ENCODE results near the gene IGSF9. TPM values are rescaled to one million over a fixed set of nuclear protein-coding genes. Genes with fewer than 3 reads are reported as not detected.
A peak's percentile ranks its signal among the peaks of the same experiment; 100 is the strongest.

Gene IGSF9
- total and polyA plus RNA-seq, 2 of the 13 experiments (the other 11 are each of a cell fraction or from before 2014, with no cell fraction given), result 0.03 TPM; not detected in 1

DNA sequence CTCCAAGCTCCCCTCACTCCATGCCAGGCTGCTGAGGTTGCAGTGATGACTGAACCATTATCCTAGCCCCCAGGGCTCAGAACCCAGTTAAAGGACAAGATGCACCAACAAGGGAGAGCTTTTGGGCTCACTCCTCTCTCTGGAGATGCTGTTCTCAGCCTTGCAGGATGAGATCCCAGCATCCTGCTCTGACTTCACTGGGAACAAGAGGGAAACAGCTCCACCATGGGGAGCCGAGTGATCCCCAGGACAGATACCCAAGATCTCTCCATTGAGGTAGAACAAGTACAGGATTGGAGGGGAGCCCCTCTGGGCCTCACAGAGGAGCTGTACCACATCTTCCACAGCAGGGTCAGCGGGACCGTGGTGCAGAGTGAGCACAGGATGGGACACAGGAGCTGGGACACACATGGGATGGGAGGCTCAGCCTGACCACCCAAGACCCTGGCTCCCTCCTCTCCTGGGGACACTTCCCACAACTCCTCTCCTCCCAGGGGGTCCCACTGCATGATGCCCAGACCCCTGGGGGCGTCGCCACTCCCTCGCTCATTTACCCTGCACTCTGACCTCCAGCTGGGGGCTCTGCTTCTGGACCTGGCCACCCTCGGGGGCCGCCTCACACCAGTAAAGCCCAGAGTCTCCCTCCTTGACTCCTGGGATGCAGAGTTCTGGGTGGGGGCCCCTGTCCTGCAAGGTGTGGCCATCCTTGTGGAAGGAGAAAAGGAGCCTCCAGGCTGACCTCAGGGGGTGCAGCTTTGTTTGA is 27.2 kb upstream of the IGSF9 start:
- WGBS (ENCODE audit: low lambda C conversion rate), result 68% methylated on average over 7 of the region's 8 CpGs
- TF ChIP-seq ZNF792 (CRISPR knock-in tag; IDR thresholded peaks at IDR 0.05), result no peak
- no peak for TF ChIP-seq ZNF446 (CRISPR knock-in tag; IDR thresholded peaks at IDR 0.05)
- no peak for TF ChIP-seq EP300 (IDR thresholded peaks at IDR 0.05; ENCODE audit: low read depth in 2 of 2, low read length in 2 of 2)
- no peak for TF ChIP-seq EP300 (CRISPR knock-in tag; IDR thresholded peaks at IDR 0.05; ENCODE audit: borderline replicate concordance)
- no peak for TF ChIP-seq CBX1 (IDR thresholded peaks at IDR 0.05; ENCODE audit: low read depth)
- TF ChIP-seq YEATS4 (CRISPR knock-in tag; IDR thresholded peaks at IDR 0.05; ENCODE audit: borderline replicate concordance), result no peak
- Histone ChIP-seq H3K36me3 (replicated peaks in 1 of 2; ENCODE audit: control insufficient read depth in 1 of 2, insufficient read depth in 2 of 2, low read length in 2 of 2) (no peaks in the 10 kb centered on the region), H3K4me3 (replicated peaks in 1 of 3; ENCODE audit: insufficient read depth in 1 of 3, low read depth in 2 of 3, low read length in 3 of 3) (no peak overlapping the region), H4K20me1 (ENCODE audit: insufficient read depth, low read length) (no peaks in the 10 kb centered on the region), H3K79me2 (ENCODE audit: insufficient read depth, low read length) (no peaks in the 10 kb centered on the region), H3K9ac (ENCODE audit: insufficient read depth, low read depth, low read length) (no peak overlapping the region), H3K27me3 (ENCODE audit: control insufficient read depth in 1 of 2, insufficient read depth in 2 of 2, low read length in 2 of 2) (peaks cover 2 to 4% of the 10 kb centered on the region in 2 experiments; a peak in 2 of 5 replicates), H3K27ac (ENCODE audit: extremely low read length, insufficient read depth, low read length) (no peak overlapping the region), H2AFZ (ENCODE audit: low read length) (no peak overlapping the region), H3K9me3 (ENCODE audit: low read length) (no peaks in the 10 kb centered on the region), H3K4me1 (ENCODE audit: insufficient read depth, low read length) (peaks cover 32% of the 10 kb centered on the region), H3K4me2 (ENCODE audit: low read depth, low read length) (no peak overlapping the region)
- BruUV-seq (replicated peaks), result no TSS peak
- intact Hi-C loops (cut with micrococcal nuclease; ENCODE audit: unreplicated experiment) (no loop called here), in situ Hi-C loops (cut with HindIII; ENCODE audit: extremely low pct_ligation_motif_present, low pct_unique_long_range_greater_than_20kb) (no loop called here)
- DNase-seq (ENCODE audit: low spot score) (no peak), ATAC-seq (no peak), FAIRE-seq (no peak)
- ChIA-PET CTCF (ENCODE audit: low intra/inter-chr PET ratio, low total read pairs) (no interaction called here), POLR2A (no interaction called here)

DNA sequence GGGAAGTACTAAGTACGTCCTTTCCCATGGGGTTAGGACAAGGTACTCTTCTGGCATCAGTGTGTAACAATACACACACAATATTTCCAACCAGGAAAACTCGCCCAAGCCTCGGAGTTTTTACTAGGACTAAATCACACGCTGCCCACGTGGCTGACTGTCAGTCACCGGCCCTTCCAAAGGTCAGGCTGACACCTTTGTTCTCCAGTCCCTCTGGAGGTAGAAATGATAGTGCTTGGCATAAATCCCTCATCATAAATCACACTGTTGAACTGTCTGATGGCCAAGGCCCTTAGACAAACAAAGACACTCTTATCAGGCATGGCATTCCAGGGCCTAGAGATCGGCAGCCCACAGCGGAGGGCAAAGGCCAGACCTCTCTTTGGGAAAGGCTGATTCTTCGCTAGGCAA is 25.5 kb upstream of the IGSF9 start:
- Histone ChIP-seq H3K27ac (ENCODE audit: extremely low read length, insufficient read depth, low read length) (peak overlapping the region; percentile 27), H4K20me1 (ENCODE audit: insufficient read depth, low read length) (no peaks in the 10 kb centered on the region), H3K27me3 (ENCODE audit: control insufficient read depth in 1 of 2, insufficient read depth in 2 of 2, low read length in 2 of 2) (peaks cover 2 to 4% of the 10 kb centered on the region in 2 experiments; a peak in 2 of 5 replicates), H3K4me3 (replicated peaks in 1 of 3; ENCODE audit: insufficient read depth in 1 of 3, low read depth in 2 of 3, low read length in 3 of 3) (no peak overlapping the region; a peak in 1 of 6 replicates), H3K9ac (ENCODE audit: insufficient read depth, low read depth, low read length) (no peak overlapping the region), H3K79me2 (ENCODE audit: insufficient read depth, low read length) (no peaks in the 10 kb centered on the region), H3K9me3 (ENCODE audit: low read length) (no peaks in the 10 kb centered on the region), H2AFZ (ENCODE audit: low read length) (no peak overlapping the region), H3K36me3 (replicated peaks in 1 of 2; ENCODE audit: control insufficient read depth in 1 of 2, insufficient read depth in 2 of 2, low read length in 2 of 2) (no peaks in the 10 kb centered on the region), H3K4me2 (ENCODE audit: low read depth, low read length) (peak overlapping the region; percentile 34), H3K4me1 (ENCODE audit: insufficient read depth, low read length) (peaks cover 32% of the 10 kb centered on the region)
- peak; percentile 93 for DNase-seq (ENCODE audit: low spot score)
- intact Hi-C loops (cut with micrococcal nuclease; ENCODE audit: unreplicated experiment), result loop anchor here (2.0 kb wide), 1 partner anchor 36 kb away; no protein-coding TSS in a partner anchor
- BruUV-seq (replicated peaks), result no TSS peak
- 4% methylated on average over 6 of the region's 9 CpGs for WGBS (ENCODE audit: low lambda C conversion rate)
- ChIA-PET POLR2A (no interaction called here), CTCF (ENCODE audit: low intra/inter-chr PET ratio, low total read pairs) (no interaction called here)
- peak; percentile 97 for FAIRE-seq
- ATAC-seq, result peak; percentile 96
- in situ Hi-C loops (cut with HindIII; ENCODE audit: extremely low pct_ligation_motif_present, low pct_unique_long_range_greater_than_20kb), result no loop called here
- TF ChIP-seq, protein P1, sequence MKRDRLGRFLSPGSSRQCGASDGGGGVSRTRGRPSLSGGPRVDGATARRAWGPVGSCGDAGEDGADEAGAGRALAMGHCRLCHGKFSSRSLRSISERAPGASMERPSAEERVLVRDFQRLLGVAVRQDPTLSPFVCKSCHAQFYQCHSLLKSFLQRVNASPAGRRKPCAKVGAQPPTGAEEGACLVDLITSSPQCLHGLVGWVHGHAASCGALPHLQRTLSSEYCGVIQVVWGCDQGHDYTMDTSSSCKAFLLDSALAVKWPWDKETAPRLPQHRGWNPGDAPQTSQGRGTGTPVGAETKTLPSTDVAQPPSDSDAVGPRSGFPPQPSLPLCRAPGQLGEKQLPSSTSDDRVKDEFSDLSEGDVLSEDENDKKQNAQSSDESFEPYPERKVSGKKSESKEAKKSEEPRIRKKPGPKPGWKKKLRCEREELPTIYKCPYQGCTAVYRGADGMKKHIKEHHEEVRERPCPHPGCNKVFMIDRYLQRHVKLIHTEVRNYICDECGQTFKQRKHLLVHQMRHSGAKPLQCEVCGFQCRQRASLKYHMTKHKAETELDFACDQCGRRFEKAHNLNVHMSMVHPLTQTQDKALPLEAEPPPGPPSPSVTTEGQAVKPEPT (CRISPR knock-in tag; IDR thresholded peaks at IDR 0.05; ENCODE audit: low read depth), result no peak
- no peak for TF ChIP-seq ZNF879 (CRISPR knock-in tag; IDR thresholded peaks at IDR 0.05)
- no peak; the same call in 1 of the 2 replicates for TF ChIP-seq GATAD1 (CRISPR knock-in tag; IDR thresholded peaks at IDR 0.05)
- no peak for TF ChIP-seq ESRRA (CRISPR knock-in tag; IDR thresholded peaks at IDR 0.05; ENCODE audit: low read depth)
- TF ChIP-seq, protein P2, sequence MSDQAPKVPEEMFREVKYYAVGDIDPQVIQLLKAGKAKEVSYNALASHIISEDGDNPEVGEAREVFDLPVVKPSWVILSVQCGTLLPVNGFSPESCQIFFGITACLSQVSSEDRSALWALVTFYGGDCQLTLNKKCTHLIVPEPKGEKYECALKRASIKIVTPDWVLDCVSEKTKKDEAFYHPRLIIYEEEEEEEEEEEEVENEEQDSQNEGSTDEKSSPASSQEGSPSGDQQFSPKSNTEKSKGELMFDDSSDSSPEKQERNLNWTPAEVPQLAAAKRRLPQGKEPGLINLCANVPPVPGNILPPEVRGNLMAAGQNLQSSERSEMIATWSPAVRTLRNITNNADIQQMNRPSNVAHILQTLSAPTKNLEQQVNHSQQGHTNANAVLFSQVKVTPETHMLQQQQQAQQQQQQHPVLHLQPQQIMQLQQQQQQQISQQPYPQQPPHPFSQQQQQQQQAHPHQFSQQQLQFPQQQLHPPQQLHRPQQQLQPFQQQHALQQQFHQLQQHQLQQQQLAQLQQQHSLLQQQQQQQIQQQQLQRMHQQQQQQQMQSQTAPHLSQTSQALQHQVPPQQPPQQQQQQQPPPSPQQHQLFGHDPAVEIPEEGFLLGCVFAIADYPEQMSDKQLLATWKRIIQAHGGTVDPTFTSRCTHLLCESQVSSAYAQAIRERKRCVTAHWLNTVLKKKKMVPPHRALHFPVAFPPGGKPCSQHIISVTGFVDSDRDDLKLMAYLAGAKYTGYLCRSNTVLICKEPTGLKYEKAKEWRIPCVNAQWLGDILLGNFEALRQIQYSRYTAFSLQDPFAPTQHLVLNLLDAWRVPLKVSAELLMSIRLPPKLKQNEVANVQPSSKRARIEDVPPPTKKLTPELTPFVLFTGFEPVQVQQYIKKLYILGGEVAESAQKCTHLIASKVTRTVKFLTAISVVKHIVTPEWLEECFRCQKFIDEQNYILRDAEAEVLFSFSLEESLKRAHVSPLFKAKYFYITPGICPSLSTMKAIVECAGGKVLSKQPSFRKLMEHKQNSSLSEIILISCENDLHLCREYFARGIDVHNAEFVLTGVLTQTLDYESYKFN (CRISPR knock-in tag; conservative IDR thresholded peaks at IDR 0.05), result peak; percentile 80
- TF ChIP-seq HOXA5 (CRISPR knock-in tag; IDR thresholded peaks at IDR 0.05), result peak; percentile 91
- peak; percentile 86 for TF ChIP-seq HDAC2 (CRISPR knock-in tag; IDR thresholded peaks at IDR 0.05)
- TF ChIP-seq HOXA3 (CRISPR knock-in tag; IDR thresholded peaks at IDR 0.05), result peak; percentile 24; the same call in 1 of the 2 replicates
